Spleen (tissue), 11 donors: ENCODE results near the gene CDK14. TPM values are rescaled to one million over a fixed set of nuclear protein-coding genes. Genes with fewer than 3 reads are reported as not detected.

ENCODE experiments used
- DNase-seq: peaks from one replicate; pipeline ENCODE4 v3.0.0-alpha.2; 2020
- H3K27ac ChIP-seq, 8 donors: fragments of 200-600 bp; sonication (generic) in 7 of 8; 1 replicate in 4 of 8; 2 replicates in 4 of 8; pipeline versions ENCODE4 v1.5.0 to v1.8.0; 2016 to 2021; ENCODE audit warnings: inconsistent platforms in 4 of 8, mild to moderate bottlenecking in 4 of 8, moderate library complexity in 1 of 8
- H3K27me3 ChIP-seq, 7 donors: fragments of 200-600 bp; sonication (generic) in 6 of 7; replicated peaks in 1 of 7; 1 replicate in 4 of 7; 2 replicates in 3 of 7; pipeline versions ENCODE4 v1.5.0 to v1.8.0; 2016 to 2021; ENCODE audit warnings: inconsistent platforms in 3 of 7, mild to moderate bottlenecking in 1 of 7
- H3K36me3 ChIP-seq, 6 donors: fragments of 200-600 bp; sonication (generic) in 5 of 6; 1 replicate in 4 of 6; 2 replicates in 2 of 6; pipeline versions ENCODE4 v1.5.0 to v1.8.0; 2016 to 2021; ENCODE audit warnings: inconsistent platforms in 2 of 6
- H3K4me1 ChIP-seq, 6 donors: fragments of 200-600 bp; sonication (generic) in 5 of 6; 1 replicate in 3 of 6; 2 replicates in 3 of 6; pipeline versions ENCODE4 v1.5.0 to v1.8.0; 2016 to 2021; ENCODE audit warnings: inconsistent platforms in 3 of 6
- H3K4me3 ChIP-seq, 8 donors: fragments of 200-600 bp; sonication (generic) in 7 of 8; 1 replicate in 4 of 8; 2 replicates in 4 of 8; pipeline versions ENCODE4 v1.5.0 to v1.8.0; 2016 to 2021; ENCODE audit warnings: inconsistent platforms in 4 of 8, mild to moderate bottlenecking in 4 of 8, moderate library complexity in 2 of 8
- H3K9me3 ChIP-seq, 8 donors: fragments of 200-600 bp; sonication (generic) in 7 of 8; 1 replicate in 4 of 8; 2 replicates in 4 of 8; pipeline versions ENCODE4 v1.5.0 to v1.8.0; 2016 to 2021; ENCODE audit warnings: inconsistent platforms in 4 of 8
- CTCF ChIP-seq, 11 experiments: fragments of 200-600 bp in 7 of 11; fragments of 450-650 bp in 4 of 11; sonication (generic) in 4 of 11; IDR thresholded peaks in 8 of 11; conservative IDR thresholded peaks in 3 of 11; 1 replicate in 7 of 11; 2 replicates in 4 of 11; pipeline versions ENCODE4 v1.4.0 to v1.8.0; 2016 to 2021; ENCODE audit warnings: antibody characterized with exemption in 11 of 11, inconsistent platforms in 4 of 11, mild to moderate bottlenecking in 1 of 11
- POLR2A ChIP-seq, 3 donors: fragments of 450-650 bp; IDR thresholded peaks; one replicate each; pipeline ENCODE4 v1.5.1; 2017; ENCODE audit warnings: antibody characterized with exemption in 3 of 3, mild to moderate bottlenecking in 1 of 3
- POLR2AphosphoS5 ChIP-seq, 3 donors: sonication (generic); formaldehyde crosslinking; IDR thresholded peaks; one replicate each; pipeline ENCODE4 v1.5.1; 2017; ENCODE audit warnings: antibody characterized with exemption in 3 of 3
- WGBS, 5 donors: extraction: QIAGEN DNeasy Blood & Tissue Kit in 3 of 5; methylation state at CpG; one replicate each; pipeline versions ENCODE4 v1.1.5 to v1.1.7; 2013 to 2018; 5-methylcytosine and 5-hydroxymethylcytosine counted together
- intact Hi-C: fragments of 100-400 bp; cut with DNase I; formaldehyde crosslinking; loops from one replicate; pipeline ENCODE4 v1.15.0; 2023; ENCODE audit warnings: low total_unique reads
- polyA plus RNA-seq, 3 donors: library from polyadenylated mRNA; stranded (reverse); fragments of 200-250 nt; gene quantifications; one replicate each; pipeline ENCODE4 v1.2.1, GENCODE V29; 2013
- total RNA-seq, 7 donors: library from RNA; depleted of rRNA in 3 of 7; stranded (reverse); fragments of >200 nt in 3 of 7; fragmentation: NEBNext Ultra II Directional in 4 of 7; extraction: Animal tissue kit (Norgen Biotek cat#: 25700) in 4 of 7; gene quantifications; one replicate each; pipeline versions ENCODE4 v1.1.0 to v1.2.1, GENCODE V29; 2016 to 2021
- donor health status: healthy with polysubstance abuse.
- donor health status: DM: no; HTN: no; CAD: no; lungs with moderate emphysema.
- donor health status: DM: no; HTN: no; CAD: no.
- donor health status: Bipolar disorder and iron deficiency.
- donor health status: healthy.
- donor health status: DM: no; HTN: no; CAD: no.
- donor health status: DM: yes; HTN: yes; CAD: no.

The CDK14 gene
- total and polyA plus RNA-seq, 10 donors = 6.6 to 109 (median 51.2) TPM

GRCh38 chr7:90933041-90933440 lies 336.9 kb downstream of the CDK14 start:
- intact Hi-C loops = no loop called here
- no peaks in the 10 kb centered on the region for H3K4me1 ChIP-seq

GRCh38 chr7:90933984-90934383 lies 337.9 kb downstream of the CDK14 start:
- no peak overlapping the region for H3K27ac ChIP-seq
- 93 to 96% (median 94%) methylated on average over 5 of the region's 5 CpGs for WGBS, 5 donors
- no peaks in the 10 kb centered on the region for H3K36me3 ChIP-seq
- no peaks in the 10 kb centered on the region for H3K27me3 ChIP-seq
- no peak overlapping the region for H3K4me3 ChIP-seq
- H3K4me1 ChIP-seq = no peaks in the 10 kb centered on the region
- no peaks in the 10 kb centered on the region for H3K9me3 ChIP-seq
- intact Hi-C loops = no loop called here
- TF ChIP-seq POLR2A (IDR thresholded peaks at IDR 0.05) = no peak
- no peak for TF ChIP-seq CTCF (IDR thresholded peaks at IDR 0.05 in 8 of 11, conservative IDR thresholded peaks at IDR 0.05 in 3 of 11)
- TF ChIP-seq POLR2AphosphoS5 (IDR thresholded peaks at IDR 0.05) = no peak
- no peak for DNase-seq

More at GRCh38 chr7:90933041-90933440, 336.9 kb downstream of the CDK14 start:
- Histone ChIP-seq H3K36me3 (no peaks in the 10 kb centered on the region), H3K27ac (no peak overlapping the region), H3K9me3 (no peaks in the 10 kb centered on the region), H3K27me3 (no peaks in the 10 kb centered on the region), H3K4me3 (no peak overlapping the region)
- TF ChIP-seq POLR2AphosphoS5 (IDR thresholded peaks at IDR 0.05) = no peak
- 91 to 94% (median 93%) methylated on average over 3 of the region's 3 CpGs for WGBS, 5 donors
- DNase-seq = no peak

GRCh38 chr7:90938371-90938770 lies 342.2 kb downstream of the CDK14 start:
- Histone ChIP-seq H3K4me1 (no peaks in the 10 kb centered on the region), H3K9me3 (no peaks in the 10 kb centered on the region), H3K27me3 (no peaks in the 10 kb centered on the region), H3K27ac (no peak overlapping the region), H3K36me3 (no peaks in the 10 kb centered on the region), H3K4me3 (no peak overlapping the region)
- DNase-seq = no peak
- intact Hi-C loops = no loop called here
- TF ChIP-seq CTCF (IDR thresholded peaks at IDR 0.05 in 8 of 11, conservative IDR thresholded peaks at IDR 0.05 in 3 of 11) = no peak
- TF ChIP-seq POLR2A (IDR thresholded peaks at IDR 0.05) = no peak
- no peak for TF ChIP-seq POLR2AphosphoS5 (IDR thresholded peaks at IDR 0.05)

GRCh38 chr7:90939666-90940065 lies 343.5 kb downstream of the CDK14 start:
- TF ChIP-seq POLR2A (IDR thresholded peaks at IDR 0.05) = no peak
- TF ChIP-seq POLR2AphosphoS5 (IDR thresholded peaks at IDR 0.05) = no peak
- TF ChIP-seq CTCF (IDR thresholded peaks at IDR 0.05 in 8 of 11, conservative IDR thresholded peaks at IDR 0.05 in 3 of 11) = no peak
- DNase-seq = no peak
- WGBS, 5 donors = 88 to 96% (median 92%) methylated on average over 3 of the region's 3 CpGs
- Histone ChIP-seq H3K9me3 (no peaks in the 10 kb centered on the region), H3K4me1 (no peaks in the 10 kb centered on the region), H3K27ac (no peak overlapping the region), H3K27me3 (no peaks in the 10 kb centered on the region), H3K4me3 (no peak overlapping the region), H3K36me3 (no peaks in the 10 kb centered on the region)
- intact Hi-C loops = no loop called here

GRCh38 chr7:90944021-90944420 lies 347.9 kb downstream of the CDK14 start:
- DNase-seq = no peak
- no peaks in the 10 kb centered on the region for H3K36me3 ChIP-seq

More at GRCh38 chr7:90944021-90944420, 347.9 kb downstream of the CDK14 start:
- no peaks in the 10 kb centered on the region for H3K9me3 ChIP-seq
- H3K27me3 ChIP-seq = no peaks in the 10 kb centered on the region
- H3K4me3 ChIP-seq = no peak overlapping the region
- intact Hi-C loops = no loop called here
- H3K27ac ChIP-seq = no peak overlapping the region
- no peaks in the 10 kb centered on the region for H3K4me1 ChIP-seq
- WGBS, 5 donors = 88 to 98% (median 90%) methylated on average over 3 of the region's 3 CpGs
- TF ChIP-seq POLR2AphosphoS5 (IDR thresholded peaks at IDR 0.05) (no peak), CTCF (IDR thresholded peaks at IDR 0.05 in 8 of 11, conservative IDR thresholded peaks at IDR 0.05 in 3 of 11) (no peak), POLR2A (IDR thresholded peaks at IDR 0.05) (no peak)
